HG03064 (cell line): ENCODE data around the gene VPS41.
A peak's percentile ranks its signal among the peaks of the same experiment; 100 is the strongest.

Source experiments
- ATAC-seq: cut with Tn5 transposase; IDR thresholded peaks from one replicate; pipeline ENCODE4 v1.9.1; 2021; ENCODE audit warnings: low read depth; ENCODE audit not compliant: unreplicated experiment

VPS41 gene

DNA sequence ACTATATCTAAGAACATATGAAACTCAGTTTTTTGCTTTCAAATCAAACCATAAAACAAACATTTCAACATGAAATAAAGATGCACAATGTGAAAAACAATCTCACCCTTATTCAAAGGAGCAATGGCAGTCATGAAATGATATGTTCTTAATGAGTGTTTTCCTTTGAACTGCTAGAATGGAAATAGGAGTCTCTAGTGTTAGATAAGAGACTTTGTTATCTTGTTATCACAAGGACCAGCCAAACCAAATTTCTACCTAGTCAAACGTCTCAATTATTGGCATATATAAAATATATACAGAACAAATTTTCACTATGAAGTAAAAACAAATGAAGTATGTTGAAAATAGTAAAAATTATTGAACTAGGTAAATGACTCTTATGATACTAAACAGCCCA is 1.2 kb downstream of the VPS41 start:
- no peak for ATAC-seq

DNA sequence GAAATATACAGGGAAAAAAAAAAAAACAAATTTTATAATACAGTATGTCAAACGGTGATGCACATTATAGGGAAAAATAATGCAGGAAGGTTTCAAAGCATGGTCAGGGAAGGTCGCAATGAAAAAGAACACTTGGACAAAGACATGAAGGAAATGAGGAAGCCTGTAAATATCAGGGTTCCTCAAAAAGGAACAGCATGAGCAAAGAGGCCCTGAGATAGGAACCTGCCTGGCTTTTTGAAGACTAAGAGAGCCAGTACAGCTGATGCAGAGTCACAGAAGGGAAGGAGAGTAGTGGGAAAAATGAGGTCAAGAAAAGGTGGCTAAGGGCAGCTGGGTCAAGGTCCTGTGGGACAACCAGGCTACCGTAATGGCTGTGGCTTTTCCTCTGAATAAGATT is 1.9 kb downstream of the VPS41 start:
- ATAC-seq: no peak

DNA sequence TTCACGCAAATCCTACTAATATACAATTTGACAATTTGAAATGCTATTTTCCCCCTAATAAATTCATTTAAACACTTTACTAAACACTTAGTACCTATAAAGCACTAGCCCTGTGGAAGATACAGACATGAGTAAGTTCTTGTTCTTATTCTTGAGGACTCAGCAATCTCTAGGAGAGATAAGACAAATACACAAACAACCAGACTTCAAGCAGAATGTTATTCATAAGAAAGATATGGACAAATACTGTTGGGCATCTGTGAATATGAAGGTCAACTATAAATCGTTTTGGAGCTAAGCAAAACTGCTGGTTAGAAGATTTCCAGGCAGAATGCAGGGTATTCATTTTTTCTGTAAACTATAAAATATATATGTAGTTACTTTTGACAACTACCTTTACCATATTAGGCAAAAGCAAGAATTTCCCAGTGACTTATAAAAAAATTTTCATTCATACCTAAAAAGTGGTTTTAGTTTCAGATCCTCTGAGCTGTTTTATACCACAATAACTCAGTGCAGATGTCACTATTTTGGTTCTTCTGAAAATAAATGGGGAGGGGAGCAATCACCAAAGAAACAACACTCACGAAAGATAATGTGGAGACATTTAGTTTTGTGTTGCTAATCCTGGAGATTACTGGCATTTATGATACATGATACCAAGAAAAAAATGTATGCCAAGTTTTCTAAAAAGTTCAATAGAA is 3.8 kb downstream of the VPS41 start:
- ATAC-seq: peak; percentile 30

DNA sequence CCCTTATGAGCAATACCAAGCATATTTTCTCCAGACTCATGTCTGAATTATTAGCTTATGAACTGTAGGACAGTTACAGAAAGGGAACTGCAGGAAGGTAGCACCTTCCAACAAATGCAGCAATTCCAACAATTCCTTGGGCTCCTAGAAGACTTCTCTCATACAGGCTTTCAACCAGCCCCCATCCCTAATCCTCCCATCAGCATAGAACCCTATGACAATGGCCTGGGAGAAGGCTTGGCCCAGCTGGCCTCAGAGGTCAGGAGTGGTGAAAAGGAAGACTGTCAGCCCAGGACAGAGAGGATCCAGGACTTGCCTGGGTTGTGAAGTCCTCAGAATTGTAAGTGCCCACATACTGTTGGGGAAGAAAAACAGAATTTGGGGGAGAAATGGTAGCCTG is 5.9 kb downstream of the VPS41 start:
- no peak for ATAC-seq

DNA sequence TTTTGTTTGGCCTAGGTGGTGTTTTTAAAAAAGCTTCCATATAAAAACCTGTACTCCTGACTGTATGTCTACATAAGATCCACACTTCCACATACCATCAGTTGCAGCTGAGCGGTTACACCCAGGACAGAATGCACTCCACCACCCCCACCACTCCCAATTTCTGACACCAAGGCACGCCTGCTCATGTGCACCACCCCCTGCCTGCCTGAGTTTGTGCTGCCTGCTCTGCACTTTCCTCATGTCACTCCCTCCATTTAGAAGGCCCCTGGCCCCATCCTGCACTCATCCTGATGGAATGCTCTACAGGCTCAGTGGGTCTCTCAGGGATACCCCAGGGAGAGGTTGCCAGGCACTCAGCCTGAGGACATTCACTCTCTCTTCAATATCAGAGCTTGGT is 6.5 kb downstream of the VPS41 start:
- no peak for ATAC-seq

DNA sequence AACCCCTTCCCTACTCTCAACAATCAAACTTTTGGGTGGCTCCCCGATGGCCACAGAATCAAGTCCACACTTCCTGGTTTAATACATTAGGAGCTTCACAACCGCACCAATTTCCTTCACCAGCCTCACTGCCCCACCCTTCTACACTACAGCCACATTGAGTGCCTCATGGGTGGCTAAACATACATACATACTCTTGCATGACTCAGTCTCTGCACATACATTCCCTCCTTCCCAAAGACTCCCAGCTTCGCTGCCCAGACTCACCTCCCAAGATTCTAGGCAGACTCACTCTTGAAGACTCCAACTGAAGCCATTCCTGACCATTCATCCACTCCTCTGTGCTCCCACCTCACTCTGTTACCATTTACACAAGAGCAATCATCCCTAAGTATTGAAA is 15.9 kb downstream of the VPS41 start:
- ATAC-seq: no peak

DNA sequence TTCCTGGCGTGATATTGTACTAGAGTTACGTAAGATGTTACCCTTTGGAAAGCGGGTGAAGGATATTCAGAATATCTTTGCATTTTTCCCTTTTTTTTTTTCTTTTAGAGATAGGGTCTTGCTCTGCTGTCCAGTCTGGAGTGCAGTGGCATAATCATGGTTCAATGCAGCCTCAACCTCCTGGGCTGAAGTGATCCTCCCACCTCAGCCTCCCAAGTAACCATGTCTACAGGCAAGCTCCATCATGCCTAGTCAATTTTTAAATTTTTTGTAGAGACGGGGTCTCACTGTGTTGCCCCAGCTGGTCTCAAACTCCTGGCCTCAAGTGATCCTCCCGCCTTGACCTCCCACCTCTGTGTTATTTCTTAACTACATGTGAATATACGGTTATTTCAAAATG is 18.4 kb downstream of the VPS41 start:
- ATAC-seq: no peak

DNA sequence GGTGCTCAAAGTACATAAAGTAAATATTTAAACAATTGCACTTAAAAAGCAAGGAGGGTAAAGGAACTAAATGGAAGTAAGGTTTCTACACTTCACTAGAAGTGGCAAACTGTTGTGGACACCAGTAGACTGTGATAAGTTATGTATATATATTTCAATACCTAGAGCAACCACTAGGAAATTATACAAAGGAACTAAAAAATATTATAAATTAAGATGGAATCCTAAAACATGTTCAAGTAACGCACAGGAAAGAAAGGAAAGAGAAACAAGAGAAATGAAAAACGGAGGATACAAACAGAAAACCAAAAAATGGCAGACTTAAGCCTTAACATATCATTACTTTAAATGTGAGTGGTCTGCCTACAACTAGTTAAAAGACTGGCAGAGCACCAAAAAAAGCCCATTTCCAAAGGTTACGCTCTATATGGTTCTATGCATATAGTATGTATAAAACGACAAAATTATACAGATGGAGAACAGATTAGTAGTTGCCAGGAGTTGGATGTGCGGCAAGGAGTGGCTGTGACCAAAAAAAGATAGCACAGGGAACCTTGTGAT is 19.0 kb downstream of the VPS41 start:
- ATAC-seq: no peak

DNA sequence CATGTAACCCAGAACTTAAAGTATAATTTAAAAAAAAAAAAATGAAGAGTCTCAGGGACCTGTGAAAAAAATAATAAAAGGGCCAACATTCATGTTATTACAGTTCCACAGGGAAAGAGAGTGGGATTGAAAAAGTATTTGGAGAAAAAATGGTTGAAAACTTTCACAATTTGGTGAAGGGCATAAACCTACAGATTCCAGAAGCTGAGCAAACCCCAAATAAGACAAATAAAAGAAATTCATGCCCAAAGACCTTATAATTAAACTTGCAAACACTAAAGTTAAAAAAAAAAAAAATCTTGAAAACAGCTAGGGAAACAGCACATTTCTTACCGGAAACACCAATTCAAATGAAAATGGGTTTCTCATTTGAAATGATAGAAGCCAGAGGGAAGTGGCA is 19.9 kb downstream of the VPS41 start:
- no peak for ATAC-seq

GRCh38 chr7:38886265-38886664 is 22.7 kb downstream of the VPS41 start:
- ATAC-seq: no peak

DNA sequence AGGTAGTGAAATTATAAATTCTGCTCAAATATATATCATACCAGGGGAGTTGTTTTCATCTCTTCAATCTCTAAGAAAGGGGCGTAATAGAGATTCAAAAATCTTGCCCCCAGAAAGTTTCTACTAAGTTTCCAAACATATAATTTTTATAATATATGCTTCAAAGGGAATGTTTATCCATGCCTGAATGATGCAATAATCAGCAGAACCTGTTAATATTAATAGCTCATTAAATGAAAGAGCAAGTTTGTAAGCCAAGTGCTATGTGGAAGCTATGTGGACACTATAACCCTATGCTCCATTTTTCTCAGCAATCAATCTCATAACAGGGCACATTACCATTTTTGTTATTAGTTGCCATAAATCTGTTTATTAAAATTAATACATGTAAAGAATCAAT is 25.3 kb downstream of the VPS41 start:
- ATAC-seq: no peak

GRCh38 chr7:38881947-38882684 is 26.9 kb downstream of the VPS41 start:
- no peak for ATAC-seq

DNA sequence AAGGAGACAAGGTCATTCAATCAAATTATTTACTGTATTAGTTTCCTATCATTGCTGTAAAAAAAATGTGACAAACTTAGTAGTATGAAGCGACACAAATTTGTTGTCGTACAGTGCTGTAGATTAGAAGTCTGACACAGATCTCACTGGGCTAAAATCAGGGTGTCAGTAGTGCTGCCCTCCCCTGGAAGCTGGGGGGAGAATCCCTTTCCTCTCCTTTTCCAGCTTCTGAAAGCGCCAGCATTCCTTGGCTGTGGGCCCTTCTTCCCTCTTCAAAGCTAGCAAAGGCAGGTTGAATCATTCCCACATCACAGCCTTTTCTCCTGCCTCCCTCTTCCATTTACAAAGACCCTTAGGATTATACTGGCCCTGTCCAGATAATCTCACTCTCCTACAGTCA is 28.0 kb downstream of the VPS41 start:
- no peak for ATAC-seq

DNA sequence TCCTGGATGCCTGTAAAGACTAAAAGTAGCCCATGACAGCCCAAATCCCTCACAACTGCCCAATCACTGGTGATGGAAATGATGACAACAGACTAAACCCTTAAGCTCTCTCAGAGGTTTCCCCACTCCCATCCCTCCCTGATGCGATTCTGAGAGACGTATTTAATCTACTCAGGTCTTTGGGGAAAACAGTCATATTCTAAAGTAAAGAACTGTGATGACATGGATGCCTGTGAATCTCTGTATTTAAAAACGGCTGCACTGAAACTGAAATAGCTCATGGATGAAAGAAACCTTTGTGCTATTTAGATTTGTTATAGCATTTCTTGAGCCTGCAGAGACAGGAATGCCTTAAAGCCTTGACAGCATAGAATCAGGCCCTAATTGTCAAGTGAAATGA is 28.5 kb downstream of the VPS41 start:
- no peak for ATAC-seq

- no peak for ATAC-seq
Measured at GRCh38 chr7:38880035-38880434, 29.0 kb downstream of the VPS41 start.

GRCh38 chr7:38878694-38879457 is 30.1 kb downstream of the VPS41 start:
- ATAC-seq: no peak

DNA sequence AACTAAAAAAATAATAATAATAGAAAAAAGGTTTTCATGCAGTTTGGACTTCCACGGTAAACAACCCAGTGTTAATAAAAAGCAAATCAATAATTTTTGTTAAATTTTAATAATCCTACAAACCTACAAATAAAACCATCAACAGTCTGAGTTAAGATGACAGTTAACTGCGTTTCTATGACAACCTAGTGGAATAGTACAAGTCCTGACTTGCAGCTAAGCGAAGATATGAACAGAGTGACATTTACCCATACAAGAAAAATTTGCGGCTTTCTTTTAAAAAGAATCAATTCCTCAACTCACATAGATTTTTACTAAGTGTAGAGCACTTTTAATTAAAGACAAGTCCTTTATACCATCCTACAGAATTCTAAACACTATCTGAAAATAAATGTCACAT is 35.6 kb downstream of the VPS41 start:
- ATAC-seq: no peak

DNA sequence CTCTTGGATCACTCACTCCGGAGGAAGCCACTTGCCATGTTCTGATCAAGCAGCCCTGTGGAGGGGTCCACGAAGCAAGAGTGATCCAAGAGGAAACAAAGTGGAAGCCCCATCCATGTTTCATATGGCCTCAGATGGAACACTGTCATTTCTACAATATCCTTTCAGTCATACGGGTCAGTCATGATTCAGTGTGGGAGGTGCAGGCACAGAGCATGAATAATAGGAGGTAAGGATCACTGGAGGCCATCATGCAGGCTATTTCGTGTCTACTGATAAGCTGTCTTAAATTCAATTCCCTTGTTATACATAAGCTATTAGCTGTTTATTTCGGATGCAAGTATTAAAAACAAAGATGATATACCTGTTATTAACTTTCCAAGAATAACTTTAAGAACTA is 36.8 kb downstream of the VPS41 start:
- ATAC-seq: no peak

DNA sequence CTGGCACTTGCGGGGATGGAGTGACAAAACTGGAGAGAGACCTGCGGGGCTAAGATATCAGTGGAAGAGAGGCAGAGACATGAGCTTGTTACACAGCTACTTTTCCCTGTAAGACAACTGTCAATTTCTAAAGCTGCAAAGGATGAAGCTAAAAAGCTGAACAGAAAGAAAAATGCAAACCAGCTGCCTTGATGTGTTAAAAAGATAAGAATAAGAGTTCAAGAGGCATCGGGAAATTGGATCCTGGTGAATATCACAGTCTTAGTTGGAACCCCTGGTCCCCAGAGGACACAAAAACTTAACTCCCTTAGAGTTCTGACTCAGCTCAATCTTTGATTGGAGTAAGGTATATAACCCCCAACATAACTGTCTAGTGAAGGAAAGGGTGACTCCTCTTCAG is 38.8 kb downstream of the VPS41 start:
- ATAC-seq: no peak

DNA sequence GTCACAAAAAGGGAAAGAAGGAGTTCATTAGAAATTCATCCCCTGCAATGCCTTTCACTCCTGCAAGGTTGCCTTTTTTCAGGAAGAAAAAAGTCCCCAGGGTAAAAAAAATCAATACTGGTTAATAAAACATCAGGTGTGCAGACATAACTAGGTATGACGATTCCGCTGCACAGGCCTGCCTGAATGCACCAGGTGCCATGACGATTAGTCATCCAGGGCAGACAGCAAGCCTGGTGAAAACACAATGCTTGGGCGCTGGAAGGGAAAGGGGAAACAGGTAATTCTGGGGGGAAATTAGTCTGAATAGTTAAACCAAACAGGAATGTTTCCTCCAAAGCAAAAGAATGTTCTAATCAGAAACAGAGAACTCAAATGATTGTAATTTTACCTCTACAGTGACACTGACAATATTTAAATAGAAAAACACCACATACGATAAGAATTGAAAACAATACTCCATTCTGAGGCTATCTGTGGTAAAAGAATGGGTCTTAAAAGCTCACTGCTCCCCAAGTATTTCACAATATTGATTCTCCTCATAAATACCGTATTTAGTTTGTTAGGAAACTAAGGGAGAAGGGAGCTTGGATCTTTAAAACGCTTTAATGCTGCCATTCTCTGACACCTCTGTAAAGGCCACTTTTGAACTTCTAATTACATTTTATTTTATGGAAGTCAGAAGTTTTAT is 45.2 kb downstream of the VPS41 start:
- ATAC-seq: no peak

- ATAC-seq: no peak
Measured at GRCh38 chr7:38862666-38863065, 46.3 kb downstream of the VPS41 start.
